ENCODE results near the gene DAPK1.

- TF ChIP-seq, protein P1, sequence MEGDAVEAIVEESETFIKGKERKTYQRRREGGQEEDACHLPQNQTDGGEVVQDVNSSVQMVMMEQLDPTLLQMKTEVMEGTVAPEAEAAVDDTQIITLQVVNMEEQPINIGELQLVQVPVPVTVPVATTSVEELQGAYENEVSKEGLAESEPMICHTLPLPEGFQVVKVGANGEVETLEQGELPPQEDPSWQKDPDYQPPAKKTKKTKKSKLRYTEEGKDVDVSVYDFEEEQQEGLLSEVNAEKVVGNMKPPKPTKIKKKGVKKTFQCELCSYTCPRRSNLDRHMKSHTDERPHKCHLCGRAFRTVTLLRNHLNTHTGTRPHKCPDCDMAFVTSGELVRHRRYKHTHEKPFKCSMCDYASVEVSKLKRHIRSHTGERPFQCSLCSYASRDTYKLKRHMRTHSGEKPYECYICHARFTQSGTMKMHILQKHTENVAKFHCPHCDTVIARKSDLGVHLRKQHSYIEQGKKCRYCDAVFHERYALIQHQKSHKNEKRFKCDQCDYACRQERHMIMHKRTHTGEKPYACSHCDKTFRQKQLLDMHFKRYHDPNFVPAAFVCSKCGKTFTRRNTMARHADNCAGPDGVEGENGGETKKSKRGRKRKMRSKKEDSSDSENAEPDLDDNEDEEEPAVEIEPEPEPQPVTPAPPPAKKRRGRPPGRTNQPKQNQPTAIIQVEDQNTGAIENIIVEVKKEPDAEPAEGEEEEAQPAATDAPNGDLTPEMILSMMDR (IDR thresholded peaks at IDR 0.05; ENCODE audit: low read length): no peak
- no peak for TF ChIP-seq EZH2phosphoT487 (IDR thresholded peaks at IDR 0.05; ENCODE audit: low read length)
- no peak for TF ChIP-seq EZH2 (optimal IDR thresholded peaks at IDR 0.05; ENCODE audit: low read depth, low read length)
Observed at GRCh38 chr9:87451149-87451548, 46.5 kb upstream of the DAPK1 start.
